B cell (primary cell): ENCODE results near the gene DHX8. TPM values are rescaled to one million over a fixed set of nuclear protein-coding genes. Genes with fewer than 3 reads are reported as not detected.
A peak's percentile ranks its signal among the peaks of the same experiment; 100 is the strongest.

Experiments used
- ATAC-seq: fragments of 200-7000 bp; cut with Tn5 transposase; one replicate; pipeline ENCODE4 v1.10.0; 2021; ENCODE audit warnings: low read depth, mild to moderate bottlenecking, moderate number of reproducible peaks, moderate library complexity
- CTCF ChIA-PET: fragments of 350-600 bp; sonication (Branson Sonifier 250); formaldehyde crosslinking; loops from one replicate; lab custom pipeline; 2021; ENCODE audit warnings: antibody characterized with exemption, inconsistent platforms; lab: Charles Lee
- POLR2A ChIA-PET: fragments of 350-600 bp; sonication (Branson Sonifier 250); formaldehyde crosslinking; loops from one replicate; lab custom pipeline; 2021; ENCODE audit warnings: antibody characterized with exemption; lab: Charles Lee
- DNase-seq: peaks from one replicate; pipeline ENCODE4 v3.0.0; 2013
- H2AFZ ChIP-seq: 2 replicates; pipeline ENCODE4 v1.6.1; 2012; ENCODE audit warnings: mild to moderate bottlenecking, low read depth, low read length; ENCODE audit not compliant: insufficient read depth, poor library complexity, severe bottlenecking
- H3K27ac ChIP-seq, 2 donors: 1 replicate in 1 of 2; 2 replicates in 1 of 2; pipeline ENCODE4 v1.5.1; 2012 to 2013; ENCODE audit warnings: low read length in 2 of 2, mild to moderate bottlenecking in 2 of 2, moderate library complexity in 1 of 2
- H3K27me3 ChIP-seq, 4 experiments: fragments of 200-600 bp in 1 of 4; sonication (generic) in 1 of 4; replicated peaks in 1 of 4; 1 replicate in 2 of 4; 2 replicates in 2 of 4; pipeline versions ENCODE4 v1.6.1 to v1.7.0; 2013 to 2016; ENCODE audit warnings: low read length in 3 of 4, mild to moderate bottlenecking in 2 of 4, mixed read lengths in 1 of 4, moderate library complexity in 1 of 4; ENCODE audit not compliant: insufficient read depth in 4 of 4, control insufficient read depth in 3 of 4; ENCODE audit errors: control extremely low read depth in 1 of 4
- H3K36me3 ChIP-seq, 2 experiments: replicated peaks in 1 of 2; 1 replicate in 1 of 2; 2 replicates in 1 of 2; pipeline versions ENCODE4 v1.6.1 to v1.7.1; 2013; ENCODE audit warnings: low read length in 1 of 2; ENCODE audit not compliant: insufficient read depth in 2 of 2, control insufficient read depth in 1 of 2; ENCODE audit errors: control extremely low read depth in 1 of 2, extremely low read depth in 1 of 2
- H3K4me1 ChIP-seq, 2 donors: fragments of 200-600 bp in 1 of 2; sonication (generic) in 1 of 2; 1 replicate in 1 of 2; 2 replicates in 1 of 2; pipeline versions ENCODE4 v1.5.1 to v1.6.1; 2013 to 2017; ENCODE audit warnings: low read length in 2 of 2; ENCODE audit not compliant: control insufficient read depth in 2 of 2, insufficient read depth in 2 of 2
- H3K4me2 ChIP-seq: replicated peaks from 2 replicates; pipeline ENCODE3; 2012; ENCODE audit warnings: mild to moderate bottlenecking, low read depth, low read length; ENCODE audit not compliant: poor library complexity, severe bottlenecking
- H3K4me3 ChIP-seq, 5 experiments: fragments of 200-600 bp in 1 of 5; sonication (generic) in 1 of 5; 1 replicate in 3 of 5; 2 replicates in 2 of 5; pipeline versions ENCODE4 v1.5.1 to v1.7.0; 2011 to 2016; ENCODE audit warnings: low read length in 4 of 5, mild to moderate bottlenecking in 4 of 5, low read depth in 2 of 5, control low read depth in 1 of 5, moderate library complexity in 1 of 5; ENCODE audit not compliant: insufficient read depth in 1 of 5; ENCODE audit errors: control extremely low read depth in 1 of 5, extremely low read depth in 1 of 5
- H3K79me2 ChIP-seq: fragments of 200-600 bp; sonication (generic); one replicate; pipeline ENCODE4 v1.6.0; 2016; ENCODE audit warnings: low read length; ENCODE audit not compliant: control insufficient read depth, insufficient read depth
- H3K9ac ChIP-seq: fragments of 200-600 bp; sonication (generic); 2 replicates; pipeline ENCODE4 v1.6.1; 2017; ENCODE audit warnings: mild to moderate bottlenecking, low read length, moderate library complexity
- H3K9me3 ChIP-seq, 3 donors: one replicate each; pipeline versions ENCODE4 v1.6.1 to v1.7.1; 2013; ENCODE audit warnings: low read length in 2 of 3; ENCODE audit not compliant: control insufficient read depth in 2 of 3, insufficient read depth in 1 of 3; ENCODE audit errors: control extremely low read depth in 1 of 3
- H4K20me1 ChIP-seq: 2 replicates; pipeline ENCODE4 v1.6.0; 2012; ENCODE audit warnings: mild to moderate bottlenecking, low read length; ENCODE audit not compliant: insufficient read depth, control insufficient read depth, poor library complexity, severe bottlenecking
- H3K27ac Mint-ChIP-seq: one replicate; pipeline ENCODE4 v1.8.0; 2021; ENCODE audit warnings: mixed read lengths
- H3K27me3 Mint-ChIP-seq: one replicate; pipeline ENCODE4 v1.8.0; 2021; ENCODE audit warnings: mixed read lengths
- H3K4me1 Mint-ChIP-seq: one replicate; pipeline ENCODE4 v1.8.0; 2021; ENCODE audit warnings: mixed read lengths
- H3K4me3 Mint-ChIP-seq: one replicate; pipeline ENCODE4 v1.8.0; 2021; ENCODE audit warnings: mixed read lengths
- H3K9me3 Mint-ChIP-seq: one replicate; pipeline ENCODE4 v1.8.0; 2022; ENCODE audit warnings: mixed read lengths; ENCODE audit not compliant: insufficient read depth
- EZH2 ChIP-seq: IDR thresholded peaks from 2 replicates; pipeline ENCODE4 v1.6.1; 2012; ENCODE audit warnings: borderline replicate concordance, low read depth, mild to moderate bottlenecking, moderate library complexity, low read length; ENCODE audit not compliant: insufficient read depth, poor library complexity, severe bottlenecking
- WGBS: methylation state at CpG from one replicate; pipeline ENCODE4 v1.1.5; 2013; ENCODE audit warnings: missing lambda C conversion rate; ENCODE audit not compliant: insufficient coverage; 5-methylcytosine and 5-hydroxymethylcytosine counted together
- intact Hi-C: fragments of 100-400 bp; cut with micrococcal nuclease; formaldehyde crosslinking; loops from one replicate; pipeline ENCODE4 v1.10.0; 2022
- polyA plus RNA-seq: library from polyadenylated mRNA; depleted of rRNA; stranded (reverse); fragments of >200 nt; gene quantifications from 2 replicates; pipeline ENCODE4 v1.2.3, GENCODE V29; 2012
- total RNA-seq, 2 donors: library from RNA; stranded (reverse); fragments of 120-200 nt in 1 of 2; gene quantifications; 1 replicate in 1 of 2; 2 replicates in 1 of 2; pipeline versions ENCODE4 v1.2.3 to v1.2.4, GENCODE V29; 2013 to 2022
- TF ChIP-seq, protein P1 (sequence below): fragments of 200-600 bp; IDR thresholded peaks from one replicate; pipeline ENCODE4 v1.8.0; 2022; ENCODE audit warnings: antibody characterized with exemption, mild to moderate bottlenecking

The DHX8 gene
- total and polyA plus RNA-seq, 2 donors (not counting 1 experiment from before 2014, with no cell fraction given), result 17.9 to 63.3 TPM

DNA sequence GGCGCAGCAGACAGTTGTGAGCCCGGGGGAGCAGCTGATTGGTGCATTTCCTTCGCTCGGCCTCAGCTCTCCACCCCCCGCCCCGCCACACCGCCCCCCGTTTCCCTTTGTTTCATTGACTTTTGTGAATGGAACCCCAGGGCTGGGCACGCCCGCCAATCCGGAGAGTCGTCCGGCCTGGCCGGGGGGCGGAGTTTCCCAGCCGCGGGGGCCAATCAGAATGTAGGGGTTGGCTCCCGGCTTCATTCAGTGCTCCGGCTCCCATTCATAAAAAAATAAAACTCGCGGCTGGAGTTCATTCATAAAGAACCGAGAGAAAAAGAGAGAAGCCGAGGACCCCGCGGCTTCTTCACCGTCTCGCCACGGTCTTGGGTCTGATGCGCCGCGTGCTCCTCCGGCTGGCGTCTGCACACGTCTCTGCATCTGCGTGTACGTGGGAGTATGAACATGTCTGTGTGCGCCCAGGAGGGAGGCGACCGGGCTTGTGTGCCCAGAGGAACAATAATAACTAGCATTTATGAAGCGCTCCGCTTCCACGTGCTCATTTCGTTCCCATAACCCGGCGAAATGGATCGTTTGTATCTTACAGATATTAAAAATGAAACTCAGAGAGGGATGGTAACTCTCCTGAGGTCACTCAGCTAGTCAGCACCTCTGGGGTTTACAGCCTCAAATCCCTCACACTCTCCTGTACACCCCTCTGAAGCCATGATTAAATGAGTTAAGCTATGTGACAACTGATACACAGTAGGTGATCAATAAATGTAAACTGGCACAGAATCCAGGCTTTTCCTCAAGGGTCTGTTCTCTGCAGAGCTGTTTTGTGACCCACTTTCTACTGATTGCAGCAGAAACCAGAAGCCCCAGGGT, 62.8 kb downstream of the DHX8 start, which contains the start of gene ETV4:
TSS of gene ETV4 (minus strand) at position 22 of the 870 bp plus-strand sequence. CDS start 723 bp downstream, outside the sequence.
- peaks cover 21 to 28% of the 10 kb centered on the region in 2 donors for H3K4me1 ChIP-seq
- intact Hi-C loops, result no loop called here
- ChIA-PET CTCF (interaction anchor here (0.8 to 1.7 kb wide), 5 partner anchors 9 to 548 kb away, joined by 3 to 7 read pairs (median 4); partner anchors contain the start of gene RPL27), POLR2A (no interaction called here)
- no peaks in the 10 kb centered on the region for H3K9me3 ChIP-seq
- H3K79me2 ChIP-seq, result no peaks in the 10 kb centered on the region
- H3K36me3 ChIP-seq, result no peaks in the 10 kb centered on the region
- ATAC-seq, result peak; percentile 95
- peak within 1 kb of the TSS; percentile 54 for H2AFZ ChIP-seq
- Mint-ChIP-seq H3K27ac (no peak within 1 kb of the TSS), H3K27me3 (peaks cover 57% of the 10 kb centered on the region), H3K4me3 (peak within 1 kb of the TSS; percentile 87), H3K4me1 (peaks cover 24% of the 10 kb centered on the region), H3K9me3 (no peaks in the 10 kb centered on the region)
- WGBS, result under 1% methylated on average over 39 of the region's 46 CpGs
- H3K27me3 ChIP-seq, result peaks cover 0 to 65% (median 34%) of the 10 kb centered on the region in 4 experiments
- H3K9ac ChIP-seq, result peak within 1 kb of the TSS; percentile 74
- DNase-seq, result peak; percentile 87
- H4K20me1 ChIP-seq, result peaks cover 17% of the 10 kb centered on the region
- TF ChIP-seq EZH2, result no peak
- TF ChIP-seq, protein P1, sequence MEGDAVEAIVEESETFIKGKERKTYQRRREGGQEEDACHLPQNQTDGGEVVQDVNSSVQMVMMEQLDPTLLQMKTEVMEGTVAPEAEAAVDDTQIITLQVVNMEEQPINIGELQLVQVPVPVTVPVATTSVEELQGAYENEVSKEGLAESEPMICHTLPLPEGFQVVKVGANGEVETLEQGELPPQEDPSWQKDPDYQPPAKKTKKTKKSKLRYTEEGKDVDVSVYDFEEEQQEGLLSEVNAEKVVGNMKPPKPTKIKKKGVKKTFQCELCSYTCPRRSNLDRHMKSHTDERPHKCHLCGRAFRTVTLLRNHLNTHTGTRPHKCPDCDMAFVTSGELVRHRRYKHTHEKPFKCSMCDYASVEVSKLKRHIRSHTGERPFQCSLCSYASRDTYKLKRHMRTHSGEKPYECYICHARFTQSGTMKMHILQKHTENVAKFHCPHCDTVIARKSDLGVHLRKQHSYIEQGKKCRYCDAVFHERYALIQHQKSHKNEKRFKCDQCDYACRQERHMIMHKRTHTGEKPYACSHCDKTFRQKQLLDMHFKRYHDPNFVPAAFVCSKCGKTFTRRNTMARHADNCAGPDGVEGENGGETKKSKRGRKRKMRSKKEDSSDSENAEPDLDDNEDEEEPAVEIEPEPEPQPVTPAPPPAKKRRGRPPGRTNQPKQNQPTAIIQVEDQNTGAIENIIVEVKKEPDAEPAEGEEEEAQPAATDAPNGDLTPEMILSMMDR, result no peak
- H3K27ac ChIP-seq, result no peak within 1 kb of the TSS
- H3K4me3 ChIP-seq, result peak within 1 kb of the TSS; percentile 21 to 74 (median 56)
- H3K4me2 ChIP-seq, result peak within 1 kb of the TSS; percentile 99

DNA sequence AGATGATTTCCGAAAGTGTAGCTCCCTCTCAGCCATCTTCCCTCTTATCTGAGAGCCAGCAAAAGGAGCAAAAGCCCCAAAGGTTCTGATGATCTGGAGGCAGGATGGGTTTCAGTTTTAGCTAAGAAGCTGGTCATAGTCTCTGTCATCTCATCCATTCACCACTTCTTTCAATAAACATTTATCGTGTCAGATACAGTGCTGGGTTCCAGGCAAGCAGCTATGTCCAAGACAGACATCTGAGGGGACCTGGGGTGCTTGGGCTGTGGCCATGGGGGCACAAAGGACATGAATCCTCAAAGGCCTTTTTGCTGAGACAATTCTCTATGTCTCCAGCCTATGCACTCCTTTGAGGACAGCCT, 63.4 kb downstream of the DHX8 start:
- H3K27ac Mint-ChIP-seq, result no peak overlapping the region
- H3K4me3 Mint-ChIP-seq, result peak overlapping the region; percentile 87
- no peaks in the 10 kb centered on the region for H3K36me3 ChIP-seq
- TF ChIP-seq EZH2, result no peak
- TF ChIP-seq, protein P1, result no peak
- DNase-seq (no peak), ATAC-seq (no peak)
- intact Hi-C loops, result no loop called here
- no peaks in the 10 kb centered on the region for H3K79me2 ChIP-seq
- no peaks in the 10 kb centered on the region for H3K9me3 Mint-ChIP-seq
- H3K4me1 Mint-ChIP-seq, result peaks cover 24% of the 10 kb centered on the region
- H3K9me3 ChIP-seq, result no peaks in the 10 kb centered on the region
- H3K27ac ChIP-seq, result no peak overlapping the region
- no peak overlapping the region for H2AFZ ChIP-seq
- POLR2A ChIA-PET, result no interaction called here
- H4K20me1 ChIP-seq, result peaks cover 17% of the 10 kb centered on the region
- CTCF ChIA-PET, result interaction anchor here (0.8 to 1.7 kb wide), 5 partner anchors 9 to 549 kb away, joined by 3 to 7 read pairs (median 4); partner anchors contain the start of gene RPL27
- H3K27me3 ChIP-seq, result peaks cover 0 to 67% (median 34%) of the 10 kb centered on the region in 4 experiments
- WGBS, result 67% methylated on average over 1 of the region's 2 CpGs
- H3K9ac ChIP-seq, result no peak overlapping the region
- H3K4me1 ChIP-seq, result peaks cover 21 to 28% of the 10 kb centered on the region in 2 donors
- H3K4me3 ChIP-seq, result no peak overlapping the region
- H3K27me3 Mint-ChIP-seq, result peaks cover 59% of the 10 kb centered on the region
- peak overlapping the region; percentile 99 for H3K4me2 ChIP-seq
